Gastroesophageal sphincter (tissue), 4 donors: ENCODE results near the gene CSTF3. TPM values are rescaled to one million over a fixed set of nuclear protein-coding genes. Genes with fewer than 3 reads are reported as not detected.

Experiments
- ATAC-seq: fragments of 150-250 bp; one replicate; pipeline ENCODE4 v1.9.1; 2016; ENCODE audit warnings: mild to moderate bottlenecking, moderate library complexity
- H3K27ac ChIP-seq, 4 donors: fragments of 200-600 bp; sonication (generic) in 3 of 4; 1 replicate in 3 of 4; 2 replicates in 1 of 4; pipeline ENCODE4 v1.5.1; 2016 to 2019
- H3K27me3 ChIP-seq: fragments of 200-600 bp; sonication (generic); one replicate; pipeline ENCODE4 v1.5.1; 2019
- H3K36me3 ChIP-seq, 2 donors: fragments of 200-600 bp; sonication (generic); one replicate each; pipeline ENCODE4 v1.5.1; 2019; ENCODE audit warnings: control low read depth in 1 of 2
- H3K4me1 ChIP-seq, 3 donors: fragments of 200-600 bp; sonication (generic); 1 replicate in 2 of 3; 2 replicates in 1 of 3; pipeline ENCODE4 v1.5.1; 2016 to 2019; ENCODE audit warnings: control low read depth in 2 of 3
- H3K4me3 ChIP-seq, 2 donors: fragments of 200-600 bp; sonication (generic); one replicate each; pipeline ENCODE4 v1.5.1; 2019; ENCODE audit warnings: mild to moderate bottlenecking in 1 of 2, moderate library complexity in 1 of 2
- H3K9me3 ChIP-seq, 3 donors: fragments of 200-600 bp; sonication (generic); one replicate each; pipeline ENCODE4 v1.5.1; 2017 to 2019; ENCODE audit warnings: control low read depth in 2 of 3
- CTCF ChIP-seq, 4 experiments: fragments of 200-600 bp in 2 of 4; fragments of 450-650 bp in 2 of 4; sonication (generic) in 1 of 4; IDR thresholded peaks; one replicate each; pipeline ENCODE4 v1.5.1; 2017 to 2019; ENCODE audit warnings: antibody characterized with exemption in 4 of 4, mild to moderate bottlenecking in 2 of 4, moderate library complexity in 2 of 4
- EP300 ChIP-seq: sonication (generic); formaldehyde crosslinking; IDR thresholded peaks from one replicate; pipeline ENCODE4 v1.6.1; 2017; ENCODE audit warnings: antibody characterized with exemption, mild to moderate bottlenecking
- POLR2A ChIP-seq, 2 donors: fragments of 450-650 bp; IDR thresholded peaks; one replicate each; pipeline ENCODE4 v1.6.1; 2017; ENCODE audit warnings: antibody characterized with exemption in 2 of 2, mild to moderate bottlenecking in 2 of 2, moderate library complexity in 1 of 2
- POLR2AphosphoS5 ChIP-seq: sonication (generic); formaldehyde crosslinking; IDR thresholded peaks from one replicate; pipeline ENCODE4 v1.6.1; 2017; ENCODE audit warnings: antibody characterized with exemption
- WGBS, 2 donors: methylation state at CpG; one replicate each; pipeline ENCODE4 v1.1.5; 2018; ENCODE audit warnings: low coverage in 1 of 2; 5-methylcytosine and 5-hydroxymethylcytosine counted together
- small RNA-seq, 4 donors: library from RNA; depleted of rRNA; stranded (forward); fragments of <200 nt; gene quantifications; one replicate each; pipeline ENCODE3, GENCODE V24; 2016
- total RNA-seq, 4 donors: library from RNA; depleted of rRNA; stranded (reverse); fragments of >200 nt; gene quantifications; one replicate each; pipeline ENCODE4 v1.1.0, GENCODE V29; 2016

Gene CSTF3
- total RNA-seq, 4 donors from 2014 or later: 8.3 to 15.4 (median 10.8) TPM

- WGBS, 2 donors: 100% methylated on average over 1 of the region's 1 CpG
Measured at GRCh38 chr11:33035011-33035410, 126.3 kb downstream of the CSTF3 start.

More at GRCh38 chr11:33035011-33035410, 126.3 kb downstream of the CSTF3 start:
- H3K9me3 ChIP-seq: no peaks in the 10 kb centered on the region
- ATAC-seq: no peak
- H3K36me3 ChIP-seq: no peaks in the 10 kb centered on the region
- H3K27ac ChIP-seq: no peak overlapping the region
- no peaks in the 10 kb centered on the region for H3K27me3 ChIP-seq
- TF ChIP-seq CTCF (IDR thresholded peaks at IDR 0.05): no peak
- no peak for TF ChIP-seq EP300
- no peak for TF ChIP-seq POLR2AphosphoS5
- no peak for TF ChIP-seq POLR2A (IDR thresholded peaks at IDR 0.05)
- H3K4me3 ChIP-seq: no peak overlapping the region
- peaks cover 0 to 4% (median 0%) of the 10 kb centered on the region in 3 donors for H3K4me1 ChIP-seq

Small RNAs within 50 kb of the gene (small RNA-seq; reads per million reads assigned to genes)
- gene RF00019: 0 reads per million in 4 donors

Other genes with a start within 250 kb of the CSTF3 start
- 1 to 10 TPM in 3 of 4 donors, under 1 TPM in 1; 0.27 to 4.2 (median 1.9) TPM for gene DEPDC7, start 145.6 kb downstream of the CSTF3 start, total RNA-seq
- gene TCP11L1, start 121.9 kb downstream of the CSTF3 start, total RNA-seq: 10 to 100 TPM; 33.5 to 73.6 (median 55.4) TPM
- gene HIPK3, start 95.9 kb upstream of the CSTF3 start, total RNA-seq: 100 to 1,000 TPM; 292 to 331 (median 308) TPM
- gene KIAA1549L, start 214.6 kb upstream of the CSTF3 start, total RNA-seq: under 1 TPM in 2 of 4 donors, not detected in 2; 0.19 to 0.27 TPM